T-helper 2 cell treated with Interferon-gamma antibody and Interleukin-4, amounts not matched to agents 5 μg/mL and 100 μg/mL, for 36 hours (primary cell): ENCODE data around the gene C12orf50.
"Not testable (repeated sequence)": the region's sequence is repeated elsewhere in the genome, so short reads cannot be mapped to it uniquely, and the experiment has no call there.

Experiments
- DNase-seq: peaks from one replicate; pipeline ENCODE4 v3.0.0; 2021; ENCODE audit warnings: low spot score
- H3K27ac Mint-ChIP-seq: one replicate; pipeline ENCODE4 v1.8.0; 2021; ENCODE audit warnings: mild to moderate bottlenecking, mixed read lengths
- H3K27me3 Mint-ChIP-seq: one replicate; pipeline ENCODE4 v1.8.0; 2021; ENCODE audit warnings: low read depth, mixed read lengths
- H3K36me3 Mint-ChIP-seq: one replicate; pipeline ENCODE4 v1.8.0; 2021; ENCODE audit warnings: low read depth, mixed read lengths
- H3K4me1 Mint-ChIP-seq: one replicate; pipeline ENCODE4 v1.8.0; 2021; ENCODE audit warnings: low read depth, mixed read lengths
- H3K4me3 Mint-ChIP-seq: one replicate; pipeline ENCODE4 v1.8.0; 2022; ENCODE audit warnings: mild to moderate bottlenecking, moderate library complexity, mixed read lengths
- H3K9me3 Mint-ChIP-seq: one replicate; pipeline ENCODE4 v1.8.0; 2021; ENCODE audit warnings: mixed read lengths

Gene C12orf50

DNA sequence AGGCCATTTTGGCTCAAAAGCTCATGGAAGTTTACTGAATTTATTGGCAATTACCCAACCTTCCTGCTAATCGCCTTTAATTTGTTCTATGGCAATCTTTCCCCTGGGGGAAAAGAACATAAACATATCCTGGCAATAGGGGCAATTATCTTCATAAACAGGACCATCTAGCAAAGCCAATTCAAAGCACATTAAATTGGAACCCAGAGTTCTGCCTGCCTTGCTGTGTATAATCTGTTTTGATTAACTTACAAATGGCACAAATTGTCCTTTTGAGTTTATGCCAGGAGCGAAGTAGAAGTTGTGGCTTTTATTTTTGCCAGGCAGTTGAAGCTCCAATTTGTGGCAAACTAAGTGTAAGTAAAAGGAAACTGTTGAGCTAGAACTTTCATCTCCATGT lies 68.6 kb downstream of the C12orf50 start:
- Mint-ChIP-seq H3K36me3 (no peaks in the 10 kb centered on the region), H3K27ac (no peak overlapping the region), H3K9me3 (no peaks in the 10 kb centered on the region), H3K4me1 (no peaks in the 10 kb centered on the region), H3K4me3 (no peak overlapping the region), H3K27me3 (no peaks in the 10 kb centered on the region)
- no peak for DNase-seq

DNA sequence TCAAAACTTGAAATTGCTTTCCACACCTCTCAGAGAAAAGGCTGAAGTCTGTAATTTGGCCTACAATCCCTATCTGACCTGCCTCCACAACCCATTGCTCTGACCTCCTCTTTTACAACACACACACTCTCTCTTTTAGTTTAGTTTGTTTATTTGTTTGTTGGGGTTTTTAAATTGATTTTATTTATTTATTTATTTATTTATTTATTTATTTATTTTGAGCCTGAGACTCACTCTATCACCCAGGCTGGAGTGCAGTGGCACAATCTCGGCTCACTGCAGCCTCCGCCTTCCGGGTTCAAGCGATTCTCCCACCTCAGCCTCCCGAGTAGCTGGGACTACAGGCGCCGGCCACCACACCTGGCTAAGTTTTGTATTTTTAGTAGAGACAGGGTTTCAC lies 75.2 kb downstream of the C12orf50 start:
- DNase-seq, H3K9me3 Mint-ChIP-seq, H3K27ac Mint-ChIP-seq, H3K4me3 Mint-ChIP-seq, H3K36me3 Mint-ChIP-seq, H3K27me3 Mint-ChIP-seq, H3K4me1 Mint-ChIP-seq: not testable (repeated sequence)

DNA sequence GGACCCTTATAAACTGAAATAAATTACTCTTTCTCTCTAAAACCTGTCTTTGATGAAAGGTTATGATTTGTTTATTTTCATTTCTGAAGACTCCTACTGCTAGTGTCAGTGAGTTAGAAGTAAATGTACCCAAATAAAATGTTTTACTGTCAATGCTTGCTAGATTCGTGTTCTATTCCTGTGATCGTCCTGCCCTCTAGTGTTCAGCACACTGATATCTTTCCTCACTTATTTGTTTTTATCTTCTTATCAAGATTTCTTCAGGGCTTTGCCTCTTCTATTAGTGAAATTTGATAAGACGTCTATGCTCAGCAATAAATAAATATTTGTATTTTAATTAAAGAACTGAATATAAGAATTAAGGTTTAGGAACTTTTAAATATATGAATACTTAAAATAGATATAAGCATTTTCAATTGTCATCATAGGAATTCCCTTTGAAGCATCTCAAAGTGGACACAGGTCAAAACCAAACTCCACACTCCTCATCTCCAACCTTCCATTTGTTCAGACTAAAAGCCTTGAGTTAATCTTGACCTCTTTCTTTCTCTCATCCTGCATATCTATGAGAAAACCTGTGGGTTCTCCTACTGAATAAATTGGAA lies 75.8 kb downstream of the C12orf50 start:
- H3K27ac Mint-ChIP-seq: no peak overlapping the region
- no peaks in the 10 kb centered on the region for H3K36me3 Mint-ChIP-seq
- no peaks in the 10 kb centered on the region for H3K9me3 Mint-ChIP-seq
- H3K4me3 Mint-ChIP-seq: no peak overlapping the region
- no peaks in the 10 kb centered on the region for H3K4me1 Mint-ChIP-seq
- H3K27me3 Mint-ChIP-seq: no peaks in the 10 kb centered on the region
- no peak for DNase-seq

DNA sequence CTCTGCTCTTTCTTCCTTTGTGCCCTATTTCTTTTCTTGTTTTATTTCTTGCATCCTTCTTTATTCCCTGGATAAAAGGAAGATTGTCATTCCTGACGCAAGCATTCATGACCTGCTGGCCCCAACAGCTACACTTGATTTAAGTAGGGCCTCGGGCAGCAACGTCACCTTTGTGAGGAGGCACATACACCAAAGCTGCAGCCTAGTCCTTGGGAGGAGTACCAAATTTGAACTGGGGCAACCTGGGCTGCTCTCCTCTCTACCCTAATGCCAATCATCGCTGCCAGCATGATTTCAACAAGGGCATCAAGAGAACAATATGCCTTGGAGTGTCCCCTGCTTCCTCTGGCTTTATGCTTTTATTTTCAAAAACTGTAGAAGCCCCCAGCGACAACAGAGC lies 76.4 kb downstream of the C12orf50 start:
- H3K9me3 Mint-ChIP-seq: no peaks in the 10 kb centered on the region
- no peak overlapping the region for H3K4me3 Mint-ChIP-seq
- no peak for DNase-seq
- H3K36me3 Mint-ChIP-seq: no peaks in the 10 kb centered on the region
- H3K27me3 Mint-ChIP-seq: no peaks in the 10 kb centered on the region
- H3K27ac Mint-ChIP-seq: no peak overlapping the region
- no peaks in the 10 kb centered on the region for H3K4me1 Mint-ChIP-seq

DNA sequence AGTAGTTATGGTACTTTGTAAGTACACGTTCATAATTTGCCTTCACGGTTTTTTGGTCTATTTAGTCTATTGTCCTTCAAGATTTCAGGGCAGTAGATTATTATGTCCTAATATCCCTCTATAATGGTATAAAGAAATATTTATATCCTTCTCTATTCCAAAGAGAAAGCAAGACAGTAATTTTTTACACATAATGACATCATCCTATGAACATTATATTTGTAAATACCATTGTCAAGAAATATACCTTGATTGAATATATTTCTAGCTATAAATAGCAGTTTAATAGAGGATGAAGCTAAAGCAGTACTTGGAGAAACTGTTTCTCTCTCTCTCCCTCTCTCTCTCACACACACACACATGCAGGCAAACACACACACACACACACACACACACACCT lies 77.0 kb downstream of the C12orf50 start:
- H3K36me3 Mint-ChIP-seq: no peaks in the 10 kb centered on the region
- no peak for DNase-seq
- H3K4me3 Mint-ChIP-seq: no peak overlapping the region
- no peaks in the 10 kb centered on the region for H3K9me3 Mint-ChIP-seq
- no peak overlapping the region for H3K27ac Mint-ChIP-seq
- H3K27me3 Mint-ChIP-seq: no peaks in the 10 kb centered on the region
- H3K4me1 Mint-ChIP-seq: no peaks in the 10 kb centered on the region

DNA sequence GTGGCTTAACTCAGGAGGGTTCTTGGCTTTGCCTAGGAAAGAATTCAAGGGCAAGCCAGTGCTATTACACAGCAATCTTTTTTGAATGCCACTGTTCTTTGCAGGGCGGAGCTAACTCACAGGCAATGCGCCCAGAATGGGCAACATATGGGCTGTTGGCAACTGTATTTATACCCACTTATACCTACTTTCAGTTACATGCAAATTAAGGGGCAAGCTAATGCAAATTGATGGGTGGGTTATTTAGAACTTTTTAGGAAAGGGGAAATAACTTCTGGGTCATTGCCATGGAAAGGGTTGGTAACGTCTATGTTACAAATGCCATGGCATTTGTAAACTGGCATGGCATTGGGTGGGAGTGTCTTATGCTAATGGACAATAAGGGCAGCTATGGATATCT lies 85.4 kb downstream of the C12orf50 start:
- Mint-ChIP-seq H3K4me1 (no peaks in the 10 kb centered on the region), H3K4me3 (no peak overlapping the region), H3K36me3 (no peaks in the 10 kb centered on the region), H3K27me3 (no peaks in the 10 kb centered on the region), H3K27ac (no peak overlapping the region), H3K9me3 (no peaks in the 10 kb centered on the region)
- DNase-seq: no peak

DNA sequence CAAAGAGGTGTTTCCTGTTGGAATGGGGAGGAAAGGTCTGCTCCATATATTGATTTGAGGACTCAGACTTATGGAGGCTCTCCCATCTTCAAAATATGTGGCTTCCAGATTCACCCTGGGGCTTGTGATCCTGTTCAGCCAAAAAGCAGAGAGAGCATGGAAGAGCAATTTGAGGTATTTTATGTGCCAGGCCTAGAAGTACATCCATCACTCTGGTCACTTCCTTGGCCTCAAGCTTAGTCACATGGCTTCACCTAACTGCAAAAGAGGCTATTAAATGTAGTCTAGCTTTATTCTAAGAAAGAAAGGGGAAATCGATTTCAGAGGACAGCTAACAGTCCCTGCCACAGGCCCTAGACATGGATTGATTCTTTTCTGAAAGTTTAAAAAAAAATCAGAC lies 86.2 kb downstream of the C12orf50 start:
- Mint-ChIP-seq H3K27me3 (no peaks in the 10 kb centered on the region), H3K4me1 (no peaks in the 10 kb centered on the region)

DNA sequence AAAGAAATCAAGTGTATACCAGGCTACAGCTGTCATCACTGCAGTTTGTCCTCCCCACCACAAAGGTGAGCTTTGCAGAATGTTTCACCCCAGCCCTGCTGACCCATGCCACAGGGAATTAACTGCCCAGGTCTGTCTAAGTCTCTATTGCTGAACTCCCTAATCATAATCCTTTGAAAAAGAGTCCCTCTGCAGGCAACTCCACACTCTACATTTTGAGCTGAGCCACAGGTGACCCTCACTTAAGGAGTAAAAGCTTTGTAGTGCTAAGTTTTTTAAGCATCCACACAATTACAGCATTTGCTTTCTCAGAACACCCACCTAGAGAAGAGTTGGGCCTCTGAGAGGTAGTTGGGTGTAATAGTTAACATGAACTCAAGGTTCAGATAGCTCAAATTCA lies 90.0 kb downstream of the C12orf50 start:
- Mint-ChIP-seq H3K27ac (no peak overlapping the region), H3K4me3 (no peak overlapping the region), H3K27me3 (no peaks in the 10 kb centered on the region), H3K9me3 (no peaks in the 10 kb centered on the region), H3K36me3 (no peaks in the 10 kb centered on the region), H3K4me1 (no peaks in the 10 kb centered on the region)
- DNase-seq: no peak

More for the DNA sequence above, 86.2 kb downstream of the C12orf50 start:
- Mint-ChIP-seq H3K4me3 (no peak overlapping the region), H3K36me3 (no peaks in the 10 kb centered on the region), H3K9me3 (no peaks in the 10 kb centered on the region), H3K27ac (no peak overlapping the region)
- no peak for DNase-seq

DNA sequence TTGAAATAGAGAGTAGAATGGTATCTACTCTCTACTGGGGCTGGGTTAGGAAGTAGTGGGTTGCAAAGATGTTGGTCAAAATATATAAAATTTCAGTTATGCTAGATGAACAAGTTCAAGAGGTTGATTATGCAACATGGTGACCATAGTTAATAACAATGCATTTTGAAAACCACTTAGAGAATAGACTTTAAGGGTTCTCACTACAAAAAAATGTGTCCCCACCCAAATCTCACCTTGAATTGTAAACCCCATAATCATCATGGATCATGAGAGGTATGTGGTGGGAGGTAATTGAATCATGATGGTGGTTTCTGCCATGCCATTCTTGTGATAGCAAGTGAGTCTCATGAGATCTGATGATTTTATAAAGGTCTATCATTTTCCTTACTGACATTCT lies 94.0 kb downstream of the C12orf50 start:
- H3K4me1 Mint-ChIP-seq: no peaks in the 10 kb centered on the region
- no peaks in the 10 kb centered on the region for H3K9me3 Mint-ChIP-seq
- no peak overlapping the region for H3K4me3 Mint-ChIP-seq
- H3K27ac Mint-ChIP-seq: no peak overlapping the region
- H3K36me3 Mint-ChIP-seq: no peaks in the 10 kb centered on the region
- no peaks in the 10 kb centered on the region for H3K27me3 Mint-ChIP-seq
- DNase-seq: no peak

DNA sequence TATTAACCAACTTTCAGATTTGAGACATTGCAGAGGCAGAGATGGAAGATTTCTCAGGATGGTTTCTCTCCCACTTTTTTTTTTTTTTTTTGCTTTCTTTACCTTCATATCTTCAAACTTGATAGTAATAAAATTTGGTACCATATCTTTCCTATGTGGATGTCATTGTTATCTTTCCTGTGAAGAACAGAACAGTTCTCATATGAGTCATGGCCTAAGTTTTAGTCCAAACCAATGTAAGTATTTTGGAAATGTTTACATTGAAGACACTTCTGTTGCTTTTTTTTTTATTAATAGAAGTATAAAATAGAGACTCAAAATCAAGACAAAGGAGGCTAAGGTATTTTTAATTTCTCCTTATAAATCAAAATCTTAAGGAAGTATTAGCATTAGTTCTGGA lies 95.2 kb downstream of the C12orf50 start:
- Mint-ChIP-seq H3K4me1 (no peaks in the 10 kb centered on the region), H3K27me3 (no peaks in the 10 kb centered on the region), H3K27ac (no peak overlapping the region), H3K9me3 (no peaks in the 10 kb centered on the region), H3K4me3 (no peak overlapping the region), H3K36me3 (no peaks in the 10 kb centered on the region)
- no peak for DNase-seq

DNA sequence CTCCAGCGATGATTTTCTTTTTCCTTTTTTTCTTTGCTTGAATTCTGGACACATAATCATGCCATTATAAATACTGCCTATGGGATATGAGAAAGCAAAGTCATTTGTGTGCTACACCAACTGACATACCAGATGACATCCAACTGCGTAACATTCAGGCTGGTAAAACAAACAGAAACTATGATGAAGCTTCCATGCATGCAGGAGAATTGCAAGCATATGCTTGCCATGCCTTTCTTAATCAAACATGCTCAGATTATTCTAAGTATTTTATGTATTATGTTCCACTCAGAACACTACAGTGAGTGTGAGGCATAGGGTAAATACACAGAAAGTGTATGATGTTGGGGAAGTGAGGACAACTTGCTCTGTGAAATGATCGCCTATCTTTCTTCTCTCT lies 97.4 kb downstream of the C12orf50 start:
- H3K9me3 Mint-ChIP-seq: no peaks in the 10 kb centered on the region
- no peak overlapping the region for H3K27ac Mint-ChIP-seq
- H3K27me3 Mint-ChIP-seq: no peaks in the 10 kb centered on the region
- H3K4me3 Mint-ChIP-seq: no peak overlapping the region
- no peaks in the 10 kb centered on the region for H3K4me1 Mint-ChIP-seq
- no peaks in the 10 kb centered on the region for H3K36me3 Mint-ChIP-seq
- no peak for DNase-seq

DNA sequence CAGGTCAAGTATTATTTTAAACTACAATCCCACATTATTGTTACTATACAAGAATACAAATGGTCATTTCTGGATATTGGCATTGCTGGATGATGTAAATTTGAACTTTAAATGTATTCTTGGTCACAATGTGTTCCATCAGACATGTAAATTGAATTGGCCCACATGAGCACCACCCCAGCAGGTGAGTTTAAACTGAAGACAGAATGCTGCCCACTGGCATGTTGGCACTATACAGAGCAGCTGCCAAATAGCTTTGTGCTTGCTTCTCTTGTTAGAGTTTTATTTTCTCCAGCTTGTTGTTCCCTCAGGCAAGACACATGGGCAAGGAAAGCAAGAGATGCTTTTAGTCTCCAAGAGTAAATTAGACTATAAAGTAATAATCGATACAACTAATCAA lies 98.6 kb downstream of the C12orf50 start:
- Mint-ChIP-seq H3K4me1 (no peaks in the 10 kb centered on the region), H3K27ac (no peak overlapping the region), H3K36me3 (no peaks in the 10 kb centered on the region), H3K4me3 (no peak overlapping the region), H3K9me3 (no peaks in the 10 kb centered on the region), H3K27me3 (no peaks in the 10 kb centered on the region)
- no peak for DNase-seq
